Hippocampal formation (tissue), 2 donors: ENCODE data around the gene CADPS.

Experiments used
- DNase-seq, 2 donors: peaks; one replicate each; lab custom pipeline; 2025; lab: John Stamatoyannopoulos, UW

Gene CADPS

GRCh38 chr3:62557983-62558382 is 317.2 kb downstream of the CADPS start:
- no peak for DNase-seq

- no peak for DNase-seq
Measured at GRCh38 chr3:62557450-62557849, 317.8 kb downstream of the CADPS start.

GRCh38 chr3:62556121-62556815 is 318.9 kb downstream of the CADPS start:
- no peak for DNase-seq

- DNase-seq = no peak
Measured at GRCh38 chr3:62554264-62554799, 320.9 kb downstream of the CADPS start.

- no peak for DNase-seq
Measured at GRCh38 chr3:62553811-62554210, 321.4 kb downstream of the CADPS start.

- DNase-seq = no peak
Measured at GRCh38 chr3:62551556-62551955, 323.7 kb downstream of the CADPS start.

- no peak for DNase-seq
Measured at GRCh38 chr3:62550439-62550838, 324.8 kb downstream of the CADPS start.

- DNase-seq = no peak
Measured at GRCh38 chr3:62548528-62549205, 326.5 kb downstream of the CADPS start.

GRCh38 chr3:62546266-62546665 is 328.9 kb downstream of the CADPS start:
- DNase-seq = no peak

GRCh38 chr3:62542185-62542584 is 333.0 kb downstream of the CADPS start:
- DNase-seq = no peak

GRCh38 chr3:62539762-62540161 is 335.5 kb downstream of the CADPS start:
- no peak for DNase-seq

- no peak for DNase-seq
Measured at GRCh38 chr3:62538691-62539356, 336.4 kb downstream of the CADPS start.

GRCh38 chr3:62534326-62534725 is 340.9 kb downstream of the CADPS start:
- DNase-seq = no peak

GRCh38 chr3:62532796-62533195 is 342.4 kb downstream of the CADPS start:
- no peak for DNase-seq

- DNase-seq = no peak
Measured at GRCh38 chr3:62531981-62532380, 343.2 kb downstream of the CADPS start.

GRCh38 chr3:62531493-62531892 is 343.7 kb downstream of the CADPS start:
- no peak for DNase-seq

- no peak for DNase-seq
Measured at GRCh38 chr3:62529230-62529629, 346.0 kb downstream of the CADPS start.

GRCh38 chr3:62527474-62527873 is 347.7 kb downstream of the CADPS start:
- no peak for DNase-seq

- DNase-seq = no peak
Measured at GRCh38 chr3:62525281-62525680, 349.9 kb downstream of the CADPS start.

GRCh38 chr3:62523672-62524071 is 351.5 kb downstream of the CADPS start:
- no peak for DNase-seq

- DNase-seq = no peak
Measured at GRCh38 chr3:62521464-62522105, 353.6 kb downstream of the CADPS start.

- no peak for DNase-seq
Measured at GRCh38 chr3:62503516-62503915, 371.7 kb downstream of the CADPS start.
